Loucy (cell line): ENCODE results near the gene STXBP6.

ENCODE experiments used
- CTCF ChIP-seq: fragments of 200-600 bp; sonication (generic); conservative IDR thresholded peaks from 2 replicates; pipeline ENCODE4 v1.5.1; 2014; ENCODE audit warnings: mild to moderate bottlenecking, antibody characterized with exemption, low read length
- EZH2phosphoT487 ChIP-seq: fragments of 200-600 bp; IDR thresholded peaks from 2 replicates; pipeline ENCODE4 v1.6.1; 2018; ENCODE audit warnings: antibody characterized with exemption, mild to moderate bottlenecking, moderate library complexity, borderline replicate concordance

GRCh38 chr14:24852312-24853060 is 197.5 kb downstream of the STXBP6 start:
- peak; percentile 46 for TF ChIP-seq CTCF
- no peak for TF ChIP-seq EZH2phosphoT487
